ENCODE results near the gene PAGE4.

Gene PAGE4

DNA sequence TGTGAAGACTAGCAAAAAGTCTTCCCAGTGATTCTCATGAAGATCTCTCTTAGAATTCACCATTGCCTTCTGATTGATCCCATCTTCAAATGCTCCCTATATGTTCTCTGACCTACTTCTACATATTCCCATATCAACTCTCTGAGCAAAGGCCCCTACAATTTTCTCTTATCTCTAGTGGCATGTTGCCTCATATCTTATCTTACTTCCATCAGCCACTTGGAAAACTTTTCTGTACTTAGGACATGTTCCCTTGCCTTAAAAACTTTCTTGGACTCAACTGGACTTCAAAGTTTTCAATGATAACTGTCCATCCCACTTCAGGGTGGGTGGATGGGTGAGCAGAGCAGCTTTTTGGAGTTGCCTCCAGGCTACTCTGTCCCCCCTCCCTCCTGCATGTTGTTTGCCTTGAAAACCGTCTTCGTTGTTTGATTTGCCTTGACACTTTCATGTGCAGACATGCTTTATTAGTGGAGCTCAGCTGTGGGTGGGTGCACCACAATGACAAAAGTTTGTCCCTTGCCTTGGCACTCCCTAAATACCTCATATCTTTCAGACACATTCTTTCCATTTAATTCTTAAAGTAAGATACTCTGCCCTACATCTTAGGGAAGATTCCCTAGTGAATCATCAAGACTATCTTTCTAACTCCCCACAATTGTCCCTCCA is 31.9 kb downstream of the PAGE4 start:
- Histone ChIP-seq H3K4me1 (ENCODE audit: low read depth, poor library complexity, severe bottlenecking) (no peaks in the 10 kb centered on the region), H3K4me3 (IDR thresholded peaks at IDR 0.05; ENCODE audit: insufficient read depth, low read depth, low read length) (no peak overlapping the region), H3K27ac (no peak overlapping the region), H3K9ac (no peak overlapping the region), H3K27me3 (ENCODE audit: insufficient read depth, low read depth) (no peaks in the 10 kb centered on the region), H4K20me1 (ENCODE audit: insufficient read depth) (no peaks in the 10 kb centered on the region), H2AFZ (ENCODE audit: low read depth) (no peak overlapping the region), H3K4me2 (no peak overlapping the region), H3K36me3 (ENCODE audit: insufficient read depth) (no peaks in the 10 kb centered on the region), H3K79me2 (ENCODE audit: insufficient read depth, low read depth) (no peaks in the 10 kb centered on the region)
- TF ChIP-seq, protein P1, sequence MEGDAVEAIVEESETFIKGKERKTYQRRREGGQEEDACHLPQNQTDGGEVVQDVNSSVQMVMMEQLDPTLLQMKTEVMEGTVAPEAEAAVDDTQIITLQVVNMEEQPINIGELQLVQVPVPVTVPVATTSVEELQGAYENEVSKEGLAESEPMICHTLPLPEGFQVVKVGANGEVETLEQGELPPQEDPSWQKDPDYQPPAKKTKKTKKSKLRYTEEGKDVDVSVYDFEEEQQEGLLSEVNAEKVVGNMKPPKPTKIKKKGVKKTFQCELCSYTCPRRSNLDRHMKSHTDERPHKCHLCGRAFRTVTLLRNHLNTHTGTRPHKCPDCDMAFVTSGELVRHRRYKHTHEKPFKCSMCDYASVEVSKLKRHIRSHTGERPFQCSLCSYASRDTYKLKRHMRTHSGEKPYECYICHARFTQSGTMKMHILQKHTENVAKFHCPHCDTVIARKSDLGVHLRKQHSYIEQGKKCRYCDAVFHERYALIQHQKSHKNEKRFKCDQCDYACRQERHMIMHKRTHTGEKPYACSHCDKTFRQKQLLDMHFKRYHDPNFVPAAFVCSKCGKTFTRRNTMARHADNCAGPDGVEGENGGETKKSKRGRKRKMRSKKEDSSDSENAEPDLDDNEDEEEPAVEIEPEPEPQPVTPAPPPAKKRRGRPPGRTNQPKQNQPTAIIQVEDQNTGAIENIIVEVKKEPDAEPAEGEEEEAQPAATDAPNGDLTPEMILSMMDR (conservative IDR thresholded peaks at IDR 0.05; ENCODE audit: low read depth, low read length) = no peak

DNA sequence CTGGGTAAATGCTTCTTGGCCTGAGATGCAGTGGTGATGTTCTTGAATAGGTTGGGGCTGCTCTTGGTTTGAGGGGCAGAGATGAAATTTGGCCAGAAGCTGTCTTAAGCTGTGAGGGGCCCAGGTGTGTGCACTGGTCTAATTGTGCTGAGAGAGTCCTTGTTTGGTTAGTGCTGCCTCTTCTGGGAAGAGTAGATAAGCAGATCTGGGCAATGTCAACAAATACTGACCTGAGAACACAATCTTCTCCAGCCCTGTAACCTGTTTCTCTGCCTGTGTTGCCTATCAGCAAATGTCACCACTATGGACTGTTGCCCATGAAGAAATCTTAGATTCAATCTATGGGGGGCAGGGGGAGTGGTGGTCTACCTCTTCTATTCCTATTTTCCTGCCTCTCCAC is 33.0 kb downstream of the PAGE4 start:
- TF ChIP-seq, protein P1 (conservative IDR thresholded peaks at IDR 0.05; ENCODE audit: low read depth, low read length) = no peak
- H3K36me3 ChIP-seq (ENCODE audit: insufficient read depth) = no peaks in the 10 kb centered on the region
- H3K27ac ChIP-seq = no peak overlapping the region
- H3K27me3 ChIP-seq (ENCODE audit: insufficient read depth, low read depth) = no peaks in the 10 kb centered on the region
- H3K4me1 ChIP-seq (ENCODE audit: low read depth, poor library complexity, severe bottlenecking) = no peaks in the 10 kb centered on the region
- H3K4me2 ChIP-seq = no peak overlapping the region
- H4K20me1 ChIP-seq (ENCODE audit: insufficient read depth) = no peaks in the 10 kb centered on the region
- H3K4me3 ChIP-seq (IDR thresholded peaks at IDR 0.05; ENCODE audit: insufficient read depth, low read depth, low read length) = no peak overlapping the region
- H3K79me2 ChIP-seq (ENCODE audit: insufficient read depth, low read depth) = no peaks in the 10 kb centered on the region
- H3K9ac ChIP-seq = no peak overlapping the region
- no peak overlapping the region for H2AFZ ChIP-seq (ENCODE audit: low read depth)

DNA sequence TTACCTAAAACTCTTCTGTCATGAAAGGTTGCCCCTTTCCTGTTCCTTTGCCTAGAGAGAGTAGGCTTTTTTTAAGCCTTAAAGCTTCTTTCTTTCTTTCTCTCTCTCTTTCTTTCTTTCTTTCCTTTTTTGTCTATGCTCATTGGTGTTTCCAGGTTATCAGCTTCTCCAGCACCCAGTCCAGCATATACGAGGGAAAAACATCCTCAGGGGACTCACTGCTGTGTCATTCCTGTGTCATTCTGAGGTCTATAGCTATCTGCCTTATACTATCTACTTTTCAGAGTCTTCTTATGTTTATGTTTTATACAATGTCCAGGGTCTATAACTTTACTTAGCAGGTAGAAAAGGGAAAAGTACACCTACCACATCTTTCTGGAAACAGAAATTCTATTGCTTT is 39.6 kb downstream of the PAGE4 start:
- H3K27me3 ChIP-seq (ENCODE audit: insufficient read depth, low read depth) = no peaks in the 10 kb centered on the region
- H3K4me3 ChIP-seq (IDR thresholded peaks at IDR 0.05; ENCODE audit: insufficient read depth, low read depth, low read length) = no peak overlapping the region
- H4K20me1 ChIP-seq (ENCODE audit: insufficient read depth) = no peaks in the 10 kb centered on the region
- H3K27ac ChIP-seq = no peak overlapping the region
- no peak overlapping the region for H3K4me2 ChIP-seq
- no peaks in the 10 kb centered on the region for H3K79me2 ChIP-seq (ENCODE audit: insufficient read depth, low read depth)
- H2AFZ ChIP-seq (ENCODE audit: low read depth) = no peak overlapping the region
- TF ChIP-seq, protein P1 (conservative IDR thresholded peaks at IDR 0.05; ENCODE audit: low read depth, low read length) = no peak
- no peak overlapping the region for H3K9ac ChIP-seq
- H3K4me1 ChIP-seq (ENCODE audit: low read depth, poor library complexity, severe bottlenecking) = no peaks in the 10 kb centered on the region
- no peaks in the 10 kb centered on the region for H3K36me3 ChIP-seq (ENCODE audit: insufficient read depth)

DNA sequence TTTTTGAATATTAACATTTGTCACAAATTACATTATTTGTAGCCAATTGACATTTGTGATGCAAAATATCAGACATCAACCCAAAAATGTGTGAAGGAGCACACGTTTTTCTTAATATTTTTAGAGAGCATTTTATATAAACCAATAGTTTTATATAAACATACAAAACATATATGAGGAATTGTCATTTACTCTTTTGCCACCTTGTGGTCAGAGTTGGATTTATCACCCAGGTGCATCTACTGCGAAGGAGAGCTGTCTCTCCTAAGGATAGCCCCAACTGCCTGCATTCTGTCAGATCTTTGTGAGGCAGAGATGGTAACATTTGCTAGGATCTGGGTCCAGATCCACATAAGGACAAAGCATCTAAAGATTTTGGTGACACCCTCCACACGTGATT is 47.6 kb downstream of the PAGE4 start:
- no peaks in the 10 kb centered on the region for H3K79me2 ChIP-seq (ENCODE audit: insufficient read depth, low read depth)
- no peak overlapping the region for H3K9ac ChIP-seq
- H3K27me3 ChIP-seq (ENCODE audit: insufficient read depth, low read depth) = no peaks in the 10 kb centered on the region
- no peaks in the 10 kb centered on the region for H3K36me3 ChIP-seq (ENCODE audit: insufficient read depth)
- H3K4me1 ChIP-seq (ENCODE audit: low read depth, poor library complexity, severe bottlenecking) = peaks cover 10% of the 10 kb centered on the region
- no peak overlapping the region for H2AFZ ChIP-seq (ENCODE audit: low read depth)
- no peak overlapping the region for H3K4me2 ChIP-seq
- H3K27ac ChIP-seq = no peak overlapping the region
- no peak overlapping the region for H3K4me3 ChIP-seq (IDR thresholded peaks at IDR 0.05; ENCODE audit: insufficient read depth, low read depth, low read length)
- H4K20me1 ChIP-seq (ENCODE audit: insufficient read depth) = no peaks in the 10 kb centered on the region
- TF ChIP-seq, protein P1 (conservative IDR thresholded peaks at IDR 0.05; ENCODE audit: low read depth, low read length) = peak; percentile 68
